Prostate gland (tissue), 2 donors: ENCODE measurements around the gene IQCE.

Source experiments
- CTCF ChIP-seq, 4 experiments: fragments of 200-600 bp in 2 of 4; fragments of 450-650 bp in 2 of 4; sonication (generic) in 2 of 4; IDR thresholded peaks; 1 replicate in 3 of 4; 2 replicates in 1 of 4; pipeline ENCODE4 v1.5.1; 2016 to 2019; ENCODE audit warnings: antibody characterized with exemption in 4 of 4, mild to moderate bottlenecking in 2 of 4, moderate library complexity in 2 of 4
- POLR2A ChIP-seq: fragments of 450-650 bp; IDR thresholded peaks from one replicate; pipeline ENCODE4 v1.6.1; 2016; ENCODE audit warnings: antibody characterized with exemption, mild to moderate bottlenecking

DNA sequence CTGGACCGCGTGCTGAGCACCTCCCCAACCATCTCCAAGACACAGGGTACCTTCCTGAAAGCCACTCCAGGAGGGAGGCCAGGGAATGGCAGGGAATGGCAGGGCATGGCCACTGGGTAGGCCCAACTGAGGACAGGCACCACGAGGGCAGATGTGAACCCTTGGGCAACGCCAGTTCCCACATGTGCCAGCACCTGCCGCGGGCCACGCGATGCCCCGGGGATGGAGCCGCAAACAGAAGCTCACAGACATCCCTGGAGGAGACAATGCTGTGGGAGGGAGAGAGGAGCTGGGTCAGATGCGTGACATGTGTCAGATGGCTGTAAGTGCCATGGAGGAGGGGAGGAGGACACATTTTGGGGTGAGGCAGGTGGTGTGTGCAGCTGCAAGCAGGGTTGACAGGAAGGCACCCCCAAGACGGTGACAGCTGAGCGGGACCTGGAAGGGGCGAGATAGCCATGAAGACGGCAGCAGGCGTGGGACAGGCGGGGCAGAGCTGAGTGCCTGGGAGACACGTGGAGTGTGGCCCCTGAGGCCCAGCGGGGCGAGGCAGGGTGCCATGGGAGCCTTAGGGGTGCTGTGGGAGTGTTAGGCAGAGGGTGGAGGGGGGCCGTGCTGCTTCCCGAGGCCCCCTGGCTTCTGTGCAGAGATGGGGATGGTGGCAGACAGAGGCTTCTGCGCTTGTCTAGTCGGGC lies 27.7 kb downstream of the IQCE start:
- TF ChIP-seq CTCF (IDR thresholded peaks at IDR 0.05), result no peak
- no peak for TF ChIP-seq POLR2A
